Measurements from ENCODE around the gene NLRC5.

GRCh38 chr16:56972403-56973293, 16.7 kb upstream of the NLRC5 start:
- TF ChIP-seq, protein P1, sequence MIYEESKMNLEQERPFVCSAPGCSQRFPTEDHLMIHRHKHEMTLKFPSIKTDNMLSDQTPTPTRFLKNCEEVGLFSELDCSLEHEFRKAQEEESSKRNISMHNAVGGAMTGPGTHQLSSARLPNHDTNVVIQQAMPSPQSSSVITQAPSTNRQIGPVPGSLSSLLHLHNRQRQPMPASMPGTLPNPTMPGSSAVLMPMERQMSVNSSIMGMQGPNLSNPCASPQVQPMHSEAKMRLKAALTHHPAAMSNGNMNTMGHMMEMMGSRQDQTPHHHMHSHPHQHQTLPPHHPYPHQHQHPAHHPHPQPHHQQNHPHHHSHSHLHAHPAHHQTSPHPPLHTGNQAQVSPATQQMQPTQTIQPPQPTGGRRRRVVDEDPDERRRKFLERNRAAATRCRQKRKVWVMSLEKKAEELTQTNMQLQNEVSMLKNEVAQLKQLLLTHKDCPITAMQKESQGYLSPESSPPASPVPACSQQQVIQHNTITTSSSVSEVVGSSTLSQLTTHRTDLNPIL (CRISPR knock-in tag; IDR thresholded peaks at IDR 0.05; ENCODE audit: low read depth) = no peak
- no peak for TF ChIP-seq ZFP3 (CRISPR knock-in tag; IDR thresholded peaks at IDR 0.05)
- no peak for TF ChIP-seq ZNF8 (CRISPR knock-in tag; IDR thresholded peaks at IDR 0.05)

All from SK-N-SH treated with all-trans-retinoic acid at 6 μM for 48 hours (cell line).